Osteocyte (in vitro differentiated cells): ENCODE data around the gene TOM1L1. TPM values are rescaled to one million over a fixed set of nuclear protein-coding genes. Genes with fewer than 3 reads are reported as not detected.

Experiments used
- DNase-seq: peaks from one replicate; pipeline ENCODE4 v3.0.0; 2021; ENCODE audit warnings: mixed read lengths; ENCODE audit not compliant: unreplicated experiment; ENCODE audit errors: extremely low spot score
- H3K27ac Mint-ChIP-seq: one replicate; pipeline ENCODE4 v1.8.0; 2021; ENCODE audit warnings: mild to moderate bottlenecking, mixed read lengths; ENCODE audit not compliant: unreplicated experiment
- H3K27me3 Mint-ChIP-seq: one replicate; pipeline ENCODE4 v1.8.0; 2021; ENCODE audit warnings: mixed read lengths; ENCODE audit not compliant: unreplicated experiment
- H3K36me3 Mint-ChIP-seq: one replicate; pipeline ENCODE4 v1.8.0; 2021; ENCODE audit warnings: mixed read lengths; ENCODE audit not compliant: unreplicated experiment
- H3K4me1 Mint-ChIP-seq: one replicate; pipeline ENCODE4 v1.8.0; 2021; ENCODE audit warnings: mixed read lengths; ENCODE audit not compliant: unreplicated experiment
- H3K4me3 Mint-ChIP-seq: one replicate; pipeline ENCODE4 v1.8.0; 2021; ENCODE audit warnings: mild to moderate bottlenecking, moderate library complexity, mixed read lengths; ENCODE audit not compliant: unreplicated experiment
- H3K9me3 Mint-ChIP-seq: one replicate; pipeline ENCODE4 v1.8.0; 2021; ENCODE audit warnings: mixed read lengths; ENCODE audit not compliant: unreplicated experiment
- CTCF ChIP-seq: fragments of 200-600 bp; sonication (generic); IDR thresholded peaks from 2 replicates; pipeline ENCODE4 v1.5.0; 2021; ENCODE audit warnings: antibody characterized with exemption, mild to moderate bottlenecking, moderate library complexity
- total RNA-seq: library from RNA; stranded (reverse); gene quantifications from 2 replicates; pipeline ENCODE4 v1.2.1, GENCODE V29; 2021

TOM1L1 gene
- total RNA-seq, 1 donor from 2014 or later = 33.9 TPM

GRCh38 chr17:54979657-54980056 lies 79.0 kb downstream of the TOM1L1 start:
- no peak overlapping the region for H3K4me3 Mint-ChIP-seq
- H3K9me3 Mint-ChIP-seq = peaks cover 9% of the 10 kb centered on the region
- no peak overlapping the region for H3K27ac Mint-ChIP-seq
- H3K27me3 Mint-ChIP-seq = no peaks in the 10 kb centered on the region
- TF ChIP-seq CTCF = no peak
- H3K4me1 Mint-ChIP-seq = peaks cover 41% of the 10 kb centered on the region
- no peak for DNase-seq
- H3K36me3 Mint-ChIP-seq = peaks cover 6% of the 10 kb centered on the region

- no peak overlapping the region for H3K4me3 Mint-ChIP-seq
- H3K4me1 Mint-ChIP-seq = peaks cover 44% of the 10 kb centered on the region
- no peaks in the 10 kb centered on the region for H3K27me3 Mint-ChIP-seq
- H3K9me3 Mint-ChIP-seq = peaks cover 9% of the 10 kb centered on the region
- no peak overlapping the region for H3K27ac Mint-ChIP-seq
- H3K36me3 Mint-ChIP-seq = peaks cover 6% of the 10 kb centered on the region
- no peak for DNase-seq
- TF ChIP-seq CTCF = no peak
Measured at GRCh38 chr17:54980375-54980774, 79.7 kb downstream of the TOM1L1 start.

GRCh38 chr17:54982399-54982798 lies 81.7 kb downstream of the TOM1L1 start:
- H3K4me1 Mint-ChIP-seq = peaks cover 44% of the 10 kb centered on the region
- H3K36me3 Mint-ChIP-seq = peaks cover 7% of the 10 kb centered on the region
- H3K9me3 Mint-ChIP-seq = peaks cover 9% of the 10 kb centered on the region
- no peak overlapping the region for H3K4me3 Mint-ChIP-seq
- no peak for TF ChIP-seq CTCF
- H3K27me3 Mint-ChIP-seq = no peaks in the 10 kb centered on the region
- H3K27ac Mint-ChIP-seq = peak overlapping the region; percentile 82
- DNase-seq = no peak

DNA sequence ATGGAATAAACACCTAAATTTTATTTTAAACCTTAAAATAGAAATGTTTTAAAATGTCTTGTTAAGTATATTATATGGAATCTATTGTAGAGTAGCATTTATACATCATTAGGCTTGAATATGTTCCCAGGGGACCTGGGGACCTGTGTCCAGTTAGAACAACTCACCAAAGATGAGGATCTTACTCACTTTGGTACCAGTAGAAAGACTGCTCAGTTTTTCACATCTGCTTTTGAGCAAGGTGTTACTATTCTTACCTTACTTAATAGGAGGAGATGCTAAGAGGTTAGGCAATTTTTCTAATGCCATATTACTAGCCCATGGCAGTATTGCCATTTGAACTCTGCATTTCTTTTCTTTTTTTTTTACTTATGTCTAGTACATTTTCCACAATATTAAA lies 82.6 kb downstream of the TOM1L1 start:
- H3K4me1 Mint-ChIP-seq = peaks cover 40% of the 10 kb centered on the region
- TF ChIP-seq CTCF = no peak
- peak overlapping the region; percentile 82 for H3K27ac Mint-ChIP-seq
- H3K9me3 Mint-ChIP-seq = peaks cover 9% of the 10 kb centered on the region
- H3K4me3 Mint-ChIP-seq = no peak overlapping the region
- H3K36me3 Mint-ChIP-seq = peaks cover 7% of the 10 kb centered on the region
- no peak for DNase-seq
- H3K27me3 Mint-ChIP-seq = no peaks in the 10 kb centered on the region

GRCh38 chr17:54985476-54985875 lies 84.8 kb downstream of the TOM1L1 start:
- Mint-ChIP-seq H3K27me3 (no peaks in the 10 kb centered on the region), H3K9me3 (peaks cover 9% of the 10 kb centered on the region), H3K27ac (no peak overlapping the region), H3K4me1 (peaks cover 31% of the 10 kb centered on the region), H3K36me3 (peaks cover 7% of the 10 kb centered on the region), H3K4me3 (no peak overlapping the region)
- TF ChIP-seq CTCF = no peak
- DNase-seq = no peak
